ENCODE measurements around the gene PDE4D.
"Not testable (repeated sequence)": the region's sequence is repeated elsewhere in the genome, so short reads cannot be mapped to it uniquely, and the experiment has no call there.

The PDE4D gene

GRCh38 chr5:59800347-59800893 is 93.1 kb downstream of the PDE4D start:
- H3K4me1 Mint-ChIP-seq (ENCODE audit: low read depth), result peaks cover 6% of the 10 kb centered on the region

GRCh38 chr5:59799668-59800346 is 93.7 kb downstream of the PDE4D start:
- Mint-ChIP-seq H3K27me3 (no peaks in the 10 kb centered on the region), H3K9me3 (no peaks in the 10 kb centered on the region), H3K36me3 (ENCODE audit: low read depth) (no peaks in the 10 kb centered on the region), H3K4me1 (ENCODE audit: low read depth) (peaks cover 10% of the 10 kb centered on the region), H3K4me3 (no peak overlapping the region), H3K27ac (no peak overlapping the region)
- intact Hi-C loops (cut with micrococcal nuclease), result loop anchor here (1.0 to 5.0 kb wide), 4 partner anchors 123 to 611 kb away; no protein-coding TSS in a partner anchor

More at GRCh38 chr5:59800347-59800893, 93.1 kb downstream of the PDE4D start:
- no peak overlapping the region for H3K27ac Mint-ChIP-seq
- H3K27me3 Mint-ChIP-seq, result no peaks in the 10 kb centered on the region
- H3K36me3 Mint-ChIP-seq (ENCODE audit: low read depth), result no peaks in the 10 kb centered on the region
- no peak overlapping the region for H3K4me3 Mint-ChIP-seq
- no peaks in the 10 kb centered on the region for H3K9me3 Mint-ChIP-seq
- intact Hi-C loops (cut with micrococcal nuclease), result loop anchor here (1.0 to 2.0 kb wide), 3 partner anchors 296 to 612 kb away; no protein-coding TSS in a partner anchor

GRCh38 chr5:59798862-59799667 is 94.5 kb downstream of the PDE4D start:
- Mint-ChIP-seq H3K9me3 (no peaks in the 10 kb centered on the region), H3K27ac (no peak overlapping the region)
- intact Hi-C loops (cut with micrococcal nuclease), result loop anchor here (5.0 kb wide), 1 partner anchor 122 kb away; no protein-coding TSS in a partner anchor

GRCh38 chr5:59795141-59795540 is 98.4 kb downstream of the PDE4D start:
- Mint-ChIP-seq H3K4me1 (ENCODE audit: low read depth) (peaks cover 16% of the 10 kb centered on the region), H3K27me3 (no peaks in the 10 kb centered on the region), H3K27ac (no peak overlapping the region), H3K36me3 (ENCODE audit: low read depth) (no peaks in the 10 kb centered on the region), H3K4me3 (no peak overlapping the region), H3K9me3 (no peaks in the 10 kb centered on the region)
- intact Hi-C loops (cut with micrococcal nuclease), result loop anchor here (5.0 kb wide), 1 partner anchor 118 kb away; no protein-coding TSS in a partner anchor

More at GRCh38 chr5:59798862-59799667, 94.5 kb downstream of the PDE4D start:
- Mint-ChIP-seq H3K4me1 (ENCODE audit: low read depth) (peaks cover 10% of the 10 kb centered on the region), H3K4me3 (no peak overlapping the region), H3K27me3 (no peaks in the 10 kb centered on the region), H3K36me3 (ENCODE audit: low read depth) (no peaks in the 10 kb centered on the region)

GRCh38 chr5:59792983-59793585 is 100.4 kb downstream of the PDE4D start:
- no peak overlapping the region for H3K4me3 Mint-ChIP-seq
- H3K27me3 Mint-ChIP-seq, result no peaks in the 10 kb centered on the region
- no peaks in the 10 kb centered on the region for H3K9me3 Mint-ChIP-seq
- peaks cover 20% of the 10 kb centered on the region for H3K4me1 Mint-ChIP-seq (ENCODE audit: low read depth)
- no peaks in the 10 kb centered on the region for H3K36me3 Mint-ChIP-seq (ENCODE audit: low read depth)
- intact Hi-C loops (cut with micrococcal nuclease), result no loop called here
- H3K27ac Mint-ChIP-seq, result no peak overlapping the region

GRCh38 chr5:59791617-59792016 is 101.9 kb downstream of the PDE4D start:
- Mint-ChIP-seq H3K9me3 (no peaks in the 10 kb centered on the region), H3K4me1 (ENCODE audit: low read depth) (peaks cover 20% of the 10 kb centered on the region), H3K4me3 (no peak overlapping the region), H3K27ac (no peak overlapping the region), H3K27me3 (no peaks in the 10 kb centered on the region), H3K36me3 (ENCODE audit: low read depth) (no peaks in the 10 kb centered on the region)
- intact Hi-C loops (cut with micrococcal nuclease), result no loop called here

GRCh38 chr5:59790776-59791475 is 102.6 kb downstream of the PDE4D start:
- Mint-ChIP-seq H3K4me1 (ENCODE audit: low read depth) (peaks cover 19% of the 10 kb centered on the region), H3K27ac (no peak overlapping the region), H3K4me3 (no peak overlapping the region), H3K36me3 (ENCODE audit: low read depth) (no peaks in the 10 kb centered on the region), H3K27me3 (no peaks in the 10 kb centered on the region), H3K9me3 (no peaks in the 10 kb centered on the region)
- intact Hi-C loops (cut with micrococcal nuclease), result no loop called here

GRCh38 chr5:59790376-59790775 is 103.2 kb downstream of the PDE4D start:
- no peaks in the 10 kb centered on the region for H3K9me3 Mint-ChIP-seq
- H3K36me3 Mint-ChIP-seq (ENCODE audit: low read depth), result no peaks in the 10 kb centered on the region
- no peak overlapping the region for H3K4me3 Mint-ChIP-seq
- peaks cover 14% of the 10 kb centered on the region for H3K4me1 Mint-ChIP-seq (ENCODE audit: low read depth)
- no peak overlapping the region for H3K27ac Mint-ChIP-seq
- intact Hi-C loops (cut with micrococcal nuclease), result no loop called here
- H3K27me3 Mint-ChIP-seq, result no peaks in the 10 kb centered on the region

- H3K27ac Mint-ChIP-seq, result no peak overlapping the region
- H3K9me3 Mint-ChIP-seq, result no peaks in the 10 kb centered on the region
- peaks cover 10% of the 10 kb centered on the region for H3K4me1 Mint-ChIP-seq (ENCODE audit: low read depth)
- no peaks in the 10 kb centered on the region for H3K36me3 Mint-ChIP-seq (ENCODE audit: low read depth)
- intact Hi-C loops (cut with micrococcal nuclease), result no loop called here
- H3K4me3 Mint-ChIP-seq, result no peak overlapping the region
- no peaks in the 10 kb centered on the region for H3K27me3 Mint-ChIP-seq
These were observed 103.6 kb downstream of the PDE4D start for GRCh38 chr5:59789894-59790293.

GRCh38 chr5:59789197-59789596 is 104.3 kb downstream of the PDE4D start:
- no peaks in the 10 kb centered on the region for H3K27me3 Mint-ChIP-seq
- peaks cover 10% of the 10 kb centered on the region for H3K4me1 Mint-ChIP-seq (ENCODE audit: low read depth)
- no peak overlapping the region for H3K27ac Mint-ChIP-seq
- no peak overlapping the region for H3K4me3 Mint-ChIP-seq
- no peaks in the 10 kb centered on the region for H3K9me3 Mint-ChIP-seq
- no peaks in the 10 kb centered on the region for H3K36me3 Mint-ChIP-seq (ENCODE audit: low read depth)
- intact Hi-C loops (cut with micrococcal nuclease), result no loop called here

GRCh38 chr5:59786334-59786805 is 107.2 kb downstream of the PDE4D start:
- intact Hi-C loops (cut with micrococcal nuclease), result no loop called here

GRCh38 chr5:59785676-59786333 is 107.7 kb downstream of the PDE4D start:
- Mint-ChIP-seq H3K4me1 (ENCODE audit: low read depth) (peaks cover 14% of the 10 kb centered on the region), H3K36me3 (ENCODE audit: low read depth) (no peaks in the 10 kb centered on the region), H3K9me3 (no peaks in the 10 kb centered on the region), H3K27ac (no peak overlapping the region), H3K27me3 (no peaks in the 10 kb centered on the region), H3K4me3 (no peak overlapping the region)
- intact Hi-C loops (cut with micrococcal nuclease), result no loop called here

More at GRCh38 chr5:59786334-59786805, 107.2 kb downstream of the PDE4D start:
- Mint-ChIP-seq H3K27me3 (no peaks in the 10 kb centered on the region), H3K4me3 (no peak overlapping the region), H3K36me3 (ENCODE audit: low read depth) (no peaks in the 10 kb centered on the region), H3K4me1 (ENCODE audit: low read depth) (peaks cover 15% of the 10 kb centered on the region), H3K9me3 (no peaks in the 10 kb centered on the region), H3K27ac (no peak overlapping the region)

- H3K4me1 Mint-ChIP-seq (ENCODE audit: low read depth); H3K27me3 Mint-ChIP-seq; H3K9me3 Mint-ChIP-seq; H3K4me3 Mint-ChIP-seq; intact Hi-C loops (cut with micrococcal nuclease); H3K27ac Mint-ChIP-seq; H3K36me3 Mint-ChIP-seq (ENCODE audit: low read depth): not testable (repeated sequence)
These were observed 108.8 kb downstream of the PDE4D start for GRCh38 chr5:59784708-59785107.

All from dendritic cell treated with granulocyte-macrophage colony-stimulating factor and Interleukin-4, amounts not matched to agents 40 ng/mL and 50 ng/mL, for 4 days (primary cell).